Measurements from ENCODE around the gene TPPP. TPM values are rescaled to one million over a fixed set of nuclear protein-coding genes. Genes with fewer than 3 reads are reported as not detected.

TPPP gene
- total and polyA plus RNA-seq, 5 donors = 12.2 to 30.1 (median 18.7) TPM

GRCh38 chr5:620586-621180, 72.5 kb downstream of the TPPP start:
- no peak for DNase-seq
- intact Hi-C loops (cut with DNase I) = no loop called here
- H3K4me1 ChIP-seq (ENCODE audit: control insufficient read depth, insufficient read depth, low read length) = no peaks in the 10 kb centered on the region
- no peaks in the 10 kb centered on the region for H3K27me3 ChIP-seq (ENCODE audit: control insufficient read depth, insufficient read depth)
- ATAC-seq = no peak
- H3K27ac ChIP-seq (ENCODE audit: low read length) = no peak overlapping the region
- no peak overlapping the region for H3K4me3 ChIP-seq (ENCODE audit: low read length)
- WGBS = 94% methylated on average over 8 of the region's 8 CpGs
- H3K9me3 ChIP-seq (ENCODE audit: control insufficient read depth, low read length) = no peaks in the 10 kb centered on the region

GRCh38 chr5:620152-620551, 73.0 kb downstream of the TPPP start:
- WGBS = 95% methylated on average over 20 of the region's 20 CpGs
- Histone ChIP-seq H3K27ac (ENCODE audit: low read length) (no peak overlapping the region), H3K4me1 (ENCODE audit: control insufficient read depth, insufficient read depth, low read length) (no peaks in the 10 kb centered on the region), H3K27me3 (ENCODE audit: control insufficient read depth, insufficient read depth) (no peaks in the 10 kb centered on the region), H3K4me3 (ENCODE audit: low read length) (no peak overlapping the region), H3K9me3 (ENCODE audit: control insufficient read depth, low read length) (no peaks in the 10 kb centered on the region)
- ATAC-seq (no peak), DNase-seq (peak in 1 of 3 donors; percentile 15)
- intact Hi-C loops (cut with DNase I) = no loop called here

GRCh38 chr5:619444-619843, 73.7 kb downstream of the TPPP start:
- Histone ChIP-seq H3K4me1 (ENCODE audit: control insufficient read depth, insufficient read depth, low read length) (no peaks in the 10 kb centered on the region), H3K9me3 (ENCODE audit: control insufficient read depth, low read length) (no peaks in the 10 kb centered on the region), H3K27ac (ENCODE audit: low read length) (no peak overlapping the region), H3K27me3 (ENCODE audit: control insufficient read depth, insufficient read depth) (no peaks in the 10 kb centered on the region), H3K4me3 (ENCODE audit: low read length) (no peak overlapping the region)
- 92% methylated on average over 16 of the region's 16 CpGs for WGBS
- ATAC-seq (no peak), DNase-seq (peak in 1 of 3 donors; percentile 30)
- intact Hi-C loops (cut with DNase I) = no loop called here

GRCh38 chr5:618450-618849, 74.7 kb downstream of the TPPP start:
- Histone ChIP-seq H3K27me3 (ENCODE audit: control insufficient read depth, insufficient read depth) (no peaks in the 10 kb centered on the region), H3K4me1 (ENCODE audit: control insufficient read depth, insufficient read depth, low read length) (no peaks in the 10 kb centered on the region), H3K4me3 (ENCODE audit: low read length) (no peak overlapping the region), H3K27ac (ENCODE audit: low read length) (no peak overlapping the region), H3K9me3 (ENCODE audit: control insufficient read depth, low read length) (no peaks in the 10 kb centered on the region)
- DNase-seq = no peak
- ATAC-seq = no peak
- WGBS = 96% methylated on average over 5 of the region's 5 CpGs
- intact Hi-C loops (cut with DNase I) = no loop called here

GRCh38 chr5:617896-618295, 75.3 kb downstream of the TPPP start:
- WGBS = 95% methylated on average over 12 of the region's 12 CpGs
- intact Hi-C loops (cut with DNase I) = no loop called here
- DNase-seq (no peak), ATAC-seq (no peak)
- H3K27me3 ChIP-seq (ENCODE audit: control insufficient read depth, insufficient read depth) = no peaks in the 10 kb centered on the region
- H3K4me3 ChIP-seq (ENCODE audit: low read length) = no peak overlapping the region
- H3K9me3 ChIP-seq (ENCODE audit: control insufficient read depth, low read length) = no peaks in the 10 kb centered on the region
- no peak overlapping the region for H3K27ac ChIP-seq (ENCODE audit: low read length)
- H3K4me1 ChIP-seq (ENCODE audit: control insufficient read depth, insufficient read depth, low read length) = no peaks in the 10 kb centered on the region

GRCh38 chr5:616484-617039, 76.6 kb downstream of the TPPP start:
- Histone ChIP-seq H3K4me3 (ENCODE audit: low read length) (no peak overlapping the region), H3K4me1 (ENCODE audit: control insufficient read depth, insufficient read depth, low read length) (no peaks in the 10 kb centered on the region), H3K9me3 (ENCODE audit: control insufficient read depth, low read length) (no peaks in the 10 kb centered on the region), H3K27ac (ENCODE audit: low read length) (no peak overlapping the region), H3K27me3 (ENCODE audit: control insufficient read depth, insufficient read depth) (no peaks in the 10 kb centered on the region)
- DNase-seq (no peak), ATAC-seq (no peak)
- WGBS = 80% methylated on average over 13 of the region's 13 CpGs
- intact Hi-C loops (cut with DNase I) = no loop called here

- WGBS = 11% methylated on average over 49 of the region's 49 CpGs
- H3K27ac ChIP-seq (ENCODE audit: low read length) = no peak overlapping the region
- ATAC-seq (peak in 1 of 2 donors; percentile 6), DNase-seq (no peak)
- intact Hi-C loops (cut with DNase I) = no loop called here
- H3K4me1 ChIP-seq (ENCODE audit: control insufficient read depth, insufficient read depth, low read length) = no peaks in the 10 kb centered on the region
- no peaks in the 10 kb centered on the region for H3K27me3 ChIP-seq (ENCODE audit: control insufficient read depth, insufficient read depth)
- H3K4me3 ChIP-seq (ENCODE audit: low read length) = peak overlapping the region; percentile 68
- H3K9me3 ChIP-seq (ENCODE audit: control insufficient read depth, low read length) = no peaks in the 10 kb centered on the region
Observed at GRCh38 chr5:612498-613424, 80.4 kb downstream of the TPPP start.

GRCh38 chr5:611731-612486, 81.2 kb downstream of the TPPP start, which contains the start of gene CEP72:
Gene CEP72, plus strand, starts transcription at chr5:612340. Its CDS starts 22 bp downstream, at chr5:612362.
- no peaks in the 10 kb centered on the region for H3K27me3 ChIP-seq (ENCODE audit: control insufficient read depth, insufficient read depth)
- DNase-seq (peak; percentile 90 to 97 (median 96)), ATAC-seq (peak; percentile 98)
- H3K9me3 ChIP-seq (ENCODE audit: control insufficient read depth, low read length) = no peaks in the 10 kb centered on the region
- 1% methylated on average over 72 of the region's 72 CpGs for WGBS
- H3K27ac ChIP-seq (ENCODE audit: low read length) = no peak within 1 kb of the TSS
- H3K4me3 ChIP-seq (ENCODE audit: low read length) = peak within 1 kb of the TSS; percentile 68
- intact Hi-C loops (cut with DNase I) = no loop called here
- H3K4me1 ChIP-seq (ENCODE audit: control insufficient read depth, insufficient read depth, low read length) = no peaks in the 10 kb centered on the region

GRCh38 chr5:610744-611730, 82.1 kb downstream of the TPPP start:
- H3K27ac ChIP-seq (ENCODE audit: low read length) = no peak overlapping the region
- 43% methylated on average over 11 of the region's 11 CpGs for WGBS
- intact Hi-C loops (cut with DNase I) = no loop called here

More at GRCh38 chr5:610744-611730, 82.1 kb downstream of the TPPP start:
- Histone ChIP-seq H3K4me1 (ENCODE audit: control insufficient read depth, insufficient read depth, low read length) (no peaks in the 10 kb centered on the region), H3K4me3 (ENCODE audit: low read length) (peak overlapping the region; percentile 68), H3K27me3 (ENCODE audit: control insufficient read depth, insufficient read depth) (no peaks in the 10 kb centered on the region), H3K9me3 (ENCODE audit: control insufficient read depth, low read length) (no peaks in the 10 kb centered on the region)
- ATAC-seq (no peak), DNase-seq (no peak)

Data from right cardiac atrium (tissue), 5 donors.